KOPT-K1 (cell line): Measurements from ENCODE around the gene ZNF638.
A peak's percentile ranks its signal among the peaks of the same experiment; 100 is the strongest.
"Not testable (repeated sequence)": the region's sequence is repeated elsewhere in the genome, so short reads cannot be mapped to it uniquely, and the experiment has no call there.

Experiments used
- H3K27ac ChIP-seq: fragments of 200-600 bp; sonication (generic); 2 replicates; pipeline ENCODE4 v1.5.1; 2016; ENCODE audit warnings: antibody characterized with exemption, mild to moderate bottlenecking, low read depth, low read length; ENCODE audit not compliant: poor library complexity, severe bottlenecking
- H3K36me3 ChIP-seq: fragments of 200-600 bp; sonication (generic); 2 replicates; pipeline ENCODE4 v1.5.1; 2017; ENCODE audit warnings: antibody characterized with exemption, mild to moderate bottlenecking, low read length, moderate library complexity; ENCODE audit not compliant: insufficient read depth
- H3K9me3 ChIP-seq: fragments of 200-600 bp; sonication (generic); 2 replicates; pipeline ENCODE4 v1.5.1; 2017; ENCODE audit warnings: antibody characterized with exemption, low read length, mild to moderate bottlenecking; ENCODE audit not compliant: insufficient read depth, poor library complexity, severe bottlenecking

Gene ZNF638

GRCh38 chr2:71331581-71332434 lies at the start of gene ZNF638:
Gene ZNF638 (plus strand): TSS chr2:71331782. CDS start chr2:71348955, 17,173 bp downstream.
- Histone ChIP-seq H3K9me3 (no peaks in the 10 kb centered on the region), H3K27ac (peak within 1 kb of the TSS; percentile 84), H3K36me3 (peaks cover 20% of the 10 kb centered on the region; the same call in 1 of the 2 replicates)

GRCh38 chr2:71281950-71282349 lies 49.6 kb upstream of the ZNF638 start:
- H3K36me3 ChIP-seq = no peaks in the 10 kb centered on the region
- no peak overlapping the region for H3K27ac ChIP-seq
- H3K9me3 ChIP-seq = no peaks in the 10 kb centered on the region

GRCh38 chr2:71282493-71282892 lies 49.1 kb upstream of the ZNF638 start:
- no peaks in the 10 kb centered on the region for H3K9me3 ChIP-seq
- no peaks in the 10 kb centered on the region for H3K36me3 ChIP-seq
- H3K27ac ChIP-seq = no peak overlapping the region

GRCh38 chr2:71283131-71283530 lies 48.5 kb upstream of the ZNF638 start:
- H3K36me3 ChIP-seq = no peaks in the 10 kb centered on the region
- H3K27ac ChIP-seq = no peak overlapping the region
- no peaks in the 10 kb centered on the region for H3K9me3 ChIP-seq

- Histone ChIP-seq H3K36me3 (no peaks in the 10 kb centered on the region), H3K27ac (no peak overlapping the region), H3K9me3 (no peaks in the 10 kb centered on the region)
Measured at GRCh38 chr2:71285706-71286105, 45.9 kb upstream of the ZNF638 start.

- H3K36me3 ChIP-seq = no peaks in the 10 kb centered on the region
- no peak overlapping the region for H3K27ac ChIP-seq
- no peaks in the 10 kb centered on the region for H3K9me3 ChIP-seq
Measured at GRCh38 chr2:71291398-71291797, 40.2 kb upstream of the ZNF638 start.

GRCh38 chr2:71292159-71292558 lies 39.4 kb upstream of the ZNF638 start:
- H3K36me3 ChIP-seq = no peaks in the 10 kb centered on the region
- H3K9me3 ChIP-seq = no peaks in the 10 kb centered on the region
- H3K27ac ChIP-seq = no peak overlapping the region

- Histone ChIP-seq H3K36me3 (no peaks in the 10 kb centered on the region), H3K9me3 (no peaks in the 10 kb centered on the region)
Measured at GRCh38 chr2:71298914-71299313, 32.7 kb upstream of the ZNF638 start.

GRCh38 chr2:71299507-71299906 lies 32.1 kb upstream of the ZNF638 start:
- Histone ChIP-seq H3K9me3 (no peaks in the 10 kb centered on the region), H3K36me3 (no peaks in the 10 kb centered on the region), H3K27ac (no peak overlapping the region)

More at GRCh38 chr2:71298914-71299313, 32.7 kb upstream of the ZNF638 start:
- no peak overlapping the region for H3K27ac ChIP-seq

GRCh38 chr2:71303849-71304248 lies 27.7 kb upstream of the ZNF638 start:
- Histone ChIP-seq H3K27ac (no peak overlapping the region), H3K9me3 (no peaks in the 10 kb centered on the region), H3K36me3 (no peaks in the 10 kb centered on the region)

- H3K9me3 ChIP-seq = no peaks in the 10 kb centered on the region
- H3K36me3 ChIP-seq = no peaks in the 10 kb centered on the region
- H3K27ac ChIP-seq = no peak overlapping the region
Measured at GRCh38 chr2:71306762-71307161, 24.8 kb upstream of the ZNF638 start.

GRCh38 chr2:71313016-71313766 lies 18.4 kb upstream of the ZNF638 start:
- Histone ChIP-seq H3K36me3 (no peaks in the 10 kb centered on the region), H3K9me3 (peaks cover 14% of the 10 kb centered on the region), H3K27ac (no peak overlapping the region)

- Histone ChIP-seq H3K36me3 (no peaks in the 10 kb centered on the region), H3K9me3 (peaks cover 46% of the 10 kb centered on the region), H3K27ac (no peak overlapping the region)
Measured at GRCh38 chr2:71317060-71317459, 14.5 kb upstream of the ZNF638 start.

- H3K36me3 ChIP-seq, H3K27ac ChIP-seq: not testable (repeated sequence)
- H3K9me3 ChIP-seq = peaks cover 46% of the 10 kb centered on the region
Measured at GRCh38 chr2:71317900-71318299, 13.7 kb upstream of the ZNF638 start.

- H3K9me3 ChIP-seq = peaks cover 35% of the 10 kb centered on the region
- H3K36me3 ChIP-seq = no peaks in the 10 kb centered on the region
- no peak overlapping the region for H3K27ac ChIP-seq
Measured at GRCh38 chr2:71323386-71323785, 8.2 kb upstream of the ZNF638 start.
